ENCODE results near the gene FUT3.

FUT3 gene

DNA sequence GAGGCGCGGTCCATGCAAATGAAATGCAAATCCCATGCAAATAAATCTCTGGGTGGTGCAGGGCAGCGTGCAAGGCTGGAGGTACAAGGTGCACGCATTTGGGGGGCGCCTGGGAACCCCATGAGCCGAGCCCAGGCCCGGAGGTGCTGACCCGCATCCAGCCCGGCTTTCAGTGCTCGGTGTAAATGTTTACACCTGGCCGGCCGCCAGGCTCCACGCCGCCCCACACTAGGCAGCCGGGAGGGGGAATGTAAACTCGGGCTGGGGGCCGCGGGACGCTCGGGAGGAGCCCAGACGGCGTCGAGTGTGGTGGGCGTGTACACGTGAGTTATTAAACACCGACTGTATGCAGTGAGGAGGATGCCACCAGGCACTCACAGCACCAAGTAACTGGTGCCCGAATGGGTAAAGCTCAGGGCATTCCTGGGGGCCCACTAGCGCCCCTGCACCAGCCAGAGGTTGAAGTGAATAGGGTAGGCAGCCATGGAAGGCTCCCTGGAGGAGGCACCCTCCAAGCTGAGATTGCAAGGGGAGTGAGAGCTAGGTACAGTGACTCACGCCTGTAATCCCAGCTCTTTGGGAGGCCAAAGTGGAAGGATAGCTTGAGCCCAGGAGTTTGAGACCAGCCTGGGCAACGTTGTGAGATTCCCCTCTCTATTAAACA lies 28.9 kb downstream of the FUT3 start:
- DNase-seq: no peak

DNA sequence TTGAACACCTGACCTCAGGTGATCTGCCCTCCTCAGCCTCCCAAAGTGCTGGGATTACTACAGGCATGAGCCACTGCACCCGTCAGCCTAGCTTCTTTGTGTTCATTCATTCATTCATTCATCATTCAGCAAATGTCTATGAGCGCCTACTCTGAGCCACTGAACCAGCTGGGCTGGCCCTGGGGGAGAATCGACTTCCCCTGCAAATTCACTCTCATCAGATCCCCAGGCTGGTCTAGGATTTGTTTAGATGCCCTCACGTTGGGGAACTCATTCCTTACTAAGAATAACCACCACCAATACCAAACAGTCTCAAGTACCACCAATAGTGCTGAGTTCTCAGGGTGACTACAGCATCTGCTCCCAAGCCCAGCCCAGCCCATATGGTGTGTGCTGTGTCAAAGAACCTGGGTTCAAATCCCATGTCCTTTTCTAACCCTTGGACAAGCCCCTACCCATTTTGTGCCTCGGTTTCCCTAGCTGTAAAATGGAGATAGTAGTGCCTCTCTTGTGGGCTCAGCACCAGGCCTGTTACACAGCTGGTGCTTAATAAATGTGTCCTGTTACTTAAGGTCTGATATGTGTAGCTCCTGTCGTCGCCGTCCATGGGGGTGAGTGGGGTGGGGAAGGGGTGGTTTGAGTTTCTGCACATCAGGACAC lies 29.6 kb downstream of the FUT3 start:
- no peak for DNase-seq

DNA sequence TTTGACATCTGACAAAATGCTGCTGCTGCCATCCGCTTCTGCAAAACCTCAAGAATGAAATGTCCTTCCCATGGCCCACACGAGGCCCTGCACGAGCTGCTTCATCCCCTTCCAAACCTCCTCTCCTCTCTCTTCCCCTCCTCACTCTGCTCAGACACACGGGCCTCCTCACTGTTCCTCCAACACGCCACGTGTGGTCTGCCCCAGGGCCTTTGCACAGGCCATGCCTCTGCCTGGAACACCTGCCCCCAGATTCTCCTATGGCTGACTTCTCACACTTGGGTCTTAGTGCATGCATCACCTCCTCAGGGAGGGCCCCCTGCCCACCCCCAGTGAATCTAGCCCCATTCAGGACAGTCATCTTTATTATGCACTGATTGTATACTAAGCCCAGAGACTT lies 30.5 kb downstream of the FUT3 start:
- no peak for DNase-seq

DNA sequence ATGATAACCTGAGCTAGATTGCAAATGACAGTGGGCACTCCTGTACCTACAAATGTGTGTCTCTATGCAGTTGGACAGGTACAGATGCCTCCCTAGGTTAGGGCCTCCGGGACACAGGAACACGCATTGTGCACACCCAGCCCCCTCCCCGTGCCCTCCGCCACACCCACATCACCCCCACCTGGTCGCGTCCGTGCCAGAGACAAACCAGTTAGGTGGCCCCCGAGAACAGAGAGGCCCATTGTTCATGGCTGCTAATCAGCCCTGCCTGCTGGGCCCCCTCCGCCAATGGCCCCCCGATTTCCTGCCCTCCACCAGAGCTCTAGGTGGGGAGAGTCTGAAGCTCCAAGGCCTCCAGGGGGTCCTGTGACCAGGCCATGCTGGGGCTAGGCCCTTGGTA lies 32.7 kb downstream of the FUT3 start:
- no peak for DNase-seq

DNA sequence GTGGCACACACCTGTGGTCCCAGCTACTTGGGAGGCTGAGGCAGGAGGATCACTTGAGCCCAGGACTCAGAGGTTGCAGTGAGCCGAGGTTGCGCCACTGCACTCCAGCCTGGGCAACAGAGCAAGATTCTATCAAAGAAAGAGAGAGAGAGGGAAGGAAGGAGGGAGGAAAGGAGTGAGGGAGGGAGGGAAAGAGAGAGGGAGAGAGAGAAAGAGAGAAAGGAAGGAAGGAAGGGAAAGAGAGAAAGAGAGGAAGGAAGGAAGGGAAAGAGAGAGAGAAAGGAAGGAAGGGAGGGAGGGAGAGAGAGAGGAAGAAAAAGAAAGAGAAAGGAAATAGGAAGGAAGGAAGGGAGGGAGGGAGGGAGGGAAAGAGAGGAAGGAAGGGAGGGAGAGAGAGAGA lies 34.0 kb downstream of the FUT3 start:
- no peak for DNase-seq

DNA sequence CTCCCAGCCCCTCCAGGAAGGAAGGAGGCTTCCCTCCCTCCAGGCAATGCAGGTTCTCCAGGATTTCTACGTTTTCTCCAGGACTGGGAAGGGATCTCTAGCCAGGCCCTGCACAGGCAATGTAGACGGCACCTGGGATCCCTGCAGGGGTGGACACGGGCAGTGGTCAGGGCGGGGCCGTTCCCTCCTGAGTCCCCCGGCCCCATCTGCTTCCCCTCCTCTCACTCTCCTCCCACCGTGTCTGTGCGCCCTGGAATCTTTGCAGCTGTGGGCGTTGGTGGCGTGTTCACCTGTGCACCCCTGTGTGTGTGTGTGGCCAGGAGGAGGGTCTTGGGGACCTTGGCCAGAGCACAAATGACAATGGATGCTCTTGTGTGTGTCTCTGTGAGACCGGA lies 36.4 kb downstream of the FUT3 start:
- DNase-seq: no peak

DNA sequence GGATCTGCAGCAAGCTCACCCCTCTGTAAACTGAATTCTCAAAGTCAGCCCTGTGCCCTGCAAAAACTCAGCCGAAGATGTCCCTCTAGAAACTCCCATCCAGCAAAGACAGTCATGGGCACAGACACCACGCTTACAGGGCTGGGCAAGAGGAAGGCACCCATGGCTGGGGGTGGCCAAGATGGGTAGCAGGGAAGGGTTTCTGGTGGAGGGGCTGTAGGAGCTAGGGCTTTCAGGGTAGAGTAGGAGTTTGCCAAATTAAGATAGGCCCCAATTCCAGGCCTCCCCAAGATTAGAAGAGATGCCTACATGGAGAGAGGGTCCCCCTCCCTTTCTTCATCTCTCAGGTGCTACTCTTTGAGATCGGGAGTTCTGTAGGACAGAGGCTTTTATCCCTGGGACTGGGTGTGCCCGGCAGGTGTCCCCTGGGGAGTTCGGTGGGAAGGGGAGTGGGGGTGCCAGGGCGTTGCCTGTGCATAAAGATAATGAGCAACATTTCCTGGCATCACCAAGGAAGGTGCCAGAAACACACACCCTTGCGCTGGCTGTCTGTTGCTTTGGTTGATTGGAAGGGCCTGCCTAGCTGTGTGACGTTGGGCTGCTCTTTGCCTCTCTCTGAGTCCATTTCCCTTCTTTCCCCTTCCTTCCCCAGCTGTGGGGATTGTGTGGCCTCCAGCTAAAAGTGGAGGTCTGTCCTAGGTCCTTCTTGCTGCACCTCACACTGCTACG lies 37.0 kb downstream of the FUT3 start:
- no peak for DNase-seq

DNA sequence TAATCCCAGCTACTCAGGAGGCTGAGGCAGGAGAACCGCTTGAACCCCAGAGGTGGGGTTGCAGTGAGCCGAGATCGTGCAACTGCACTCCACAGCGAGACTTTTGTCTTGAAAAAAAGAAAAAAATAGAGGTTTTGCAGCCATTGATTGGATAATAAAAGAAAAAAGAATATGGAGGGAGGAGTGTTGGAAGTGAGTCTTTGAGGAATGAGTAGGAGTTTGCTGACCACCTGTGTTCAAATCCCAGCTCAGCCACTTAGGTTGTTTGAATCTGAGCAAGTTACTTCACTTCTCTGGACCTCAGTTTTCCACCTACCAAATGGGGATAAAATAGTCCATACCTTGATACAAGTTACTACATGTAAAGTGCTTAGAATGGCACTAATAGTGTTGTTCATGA lies 40.1 kb downstream of the FUT3 start:
- no peak for DNase-seq

DNA sequence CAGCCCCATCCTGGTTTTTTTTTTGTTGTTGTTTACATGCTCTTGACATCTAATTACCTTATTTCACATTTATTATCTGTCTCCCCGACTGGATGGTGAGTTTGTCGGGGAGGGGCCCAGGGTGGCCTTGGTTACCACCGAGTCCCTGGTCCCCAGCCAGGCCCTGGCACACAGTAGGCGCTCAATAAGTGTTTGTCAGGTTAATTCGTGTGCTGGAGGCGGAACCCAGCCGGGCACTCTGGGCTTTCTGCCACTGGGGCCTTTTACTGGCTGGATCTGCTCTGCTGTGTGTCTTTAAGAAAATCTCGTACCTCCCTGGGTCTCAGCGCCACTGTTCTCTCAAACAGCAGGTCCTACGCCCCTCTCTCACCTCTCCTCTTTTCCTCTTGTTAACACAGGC lies 41.8 kb downstream of the FUT3 start:
- no peak for DNase-seq

DNA sequence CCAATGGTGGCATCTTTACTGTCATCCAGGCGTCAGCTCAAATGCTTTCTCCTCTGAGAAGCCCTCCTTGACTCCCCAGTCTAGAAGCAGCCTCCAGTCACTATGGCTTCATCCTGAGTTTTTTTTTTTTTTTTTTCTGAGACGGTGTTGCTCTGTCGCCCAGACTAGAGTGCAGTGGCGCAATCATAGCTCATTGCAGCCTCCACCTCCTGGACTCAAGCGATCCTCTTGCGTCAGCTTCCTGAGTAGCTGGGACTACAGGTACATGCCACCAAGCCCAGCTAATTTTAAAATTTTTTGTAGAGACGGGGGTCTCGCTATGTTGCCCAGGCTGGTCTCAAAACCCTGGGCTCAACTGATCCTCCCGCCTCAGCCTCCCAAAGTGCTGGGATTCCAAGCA lies 42.2 kb downstream of the FUT3 start:
- no peak for DNase-seq

DNA sequence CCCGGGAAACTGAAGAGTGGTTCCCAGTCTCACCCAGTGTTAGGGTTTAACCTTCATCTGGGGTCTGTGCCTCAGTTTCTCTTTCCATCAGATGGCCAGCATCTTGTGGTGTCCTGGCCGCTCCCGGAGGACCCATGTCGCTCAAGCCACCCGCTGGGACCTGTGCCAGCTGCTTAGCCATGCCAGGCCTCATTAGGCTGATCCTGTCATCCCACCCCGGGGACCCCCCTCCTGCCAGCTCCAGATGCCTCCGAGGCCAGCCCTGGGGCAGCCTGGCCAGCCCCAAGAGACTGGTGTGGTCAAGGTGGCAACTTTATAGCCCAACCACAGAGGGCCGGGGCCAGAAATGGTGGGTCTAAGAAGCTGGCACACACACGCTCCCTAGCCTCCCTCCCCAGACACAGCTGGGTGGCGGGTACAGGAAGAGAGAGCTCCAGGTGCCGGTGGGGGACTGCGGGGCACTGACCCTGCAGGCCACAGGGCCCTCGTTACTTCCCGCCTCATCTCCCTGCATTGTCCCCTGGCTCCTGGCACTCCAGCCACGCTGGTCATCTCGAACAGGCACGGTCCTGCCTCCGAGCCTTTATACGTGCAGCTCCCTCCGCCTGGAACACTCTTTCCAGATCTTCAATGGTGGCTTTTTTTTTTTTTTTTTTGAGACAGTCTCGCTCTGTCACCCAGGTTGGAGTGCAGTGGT lies 43.0 kb downstream of the FUT3 start:
- DNase-seq: no peak

DNA sequence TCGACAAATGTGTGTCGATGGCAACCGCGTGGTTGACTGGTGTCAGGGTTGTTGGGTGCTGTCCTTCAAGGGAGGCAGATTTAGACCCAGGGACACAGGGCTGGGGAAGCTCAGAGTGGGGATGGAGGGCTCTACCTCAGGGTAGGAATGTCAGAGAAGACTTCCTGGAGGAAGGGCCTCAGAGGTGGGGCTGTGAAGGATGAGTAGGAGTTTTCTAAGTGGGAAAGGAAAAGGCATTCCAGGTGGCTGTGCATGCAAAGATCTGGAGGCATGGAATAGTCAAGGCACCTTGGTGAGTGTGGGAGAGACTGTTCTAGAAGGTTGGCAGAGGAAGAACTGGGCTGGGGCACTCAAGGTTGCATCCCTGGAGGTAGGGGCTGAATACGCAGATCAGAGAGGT lies 44.3 kb downstream of the FUT3 start:
- DNase-seq: no peak

DNA sequence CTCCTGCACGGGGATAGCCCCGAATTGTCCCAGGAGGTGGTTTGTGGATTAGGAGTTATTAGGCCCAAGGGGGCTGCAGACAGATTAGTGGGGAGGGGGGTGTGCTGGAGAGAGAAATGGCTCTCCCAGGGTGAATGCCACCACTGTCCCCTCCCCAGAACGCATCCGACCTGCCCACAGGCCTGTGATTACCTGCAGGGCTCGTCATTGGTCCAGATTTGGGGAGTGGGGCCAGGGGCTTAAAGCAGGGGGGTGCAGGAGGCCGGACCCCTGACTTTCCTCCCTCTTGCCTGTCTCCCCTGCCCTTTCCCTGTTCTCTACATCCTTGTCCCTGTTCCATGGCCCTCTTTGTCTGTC lies 45.1 kb downstream of the FUT3 start:
- no peak for DNase-seq

DNA sequence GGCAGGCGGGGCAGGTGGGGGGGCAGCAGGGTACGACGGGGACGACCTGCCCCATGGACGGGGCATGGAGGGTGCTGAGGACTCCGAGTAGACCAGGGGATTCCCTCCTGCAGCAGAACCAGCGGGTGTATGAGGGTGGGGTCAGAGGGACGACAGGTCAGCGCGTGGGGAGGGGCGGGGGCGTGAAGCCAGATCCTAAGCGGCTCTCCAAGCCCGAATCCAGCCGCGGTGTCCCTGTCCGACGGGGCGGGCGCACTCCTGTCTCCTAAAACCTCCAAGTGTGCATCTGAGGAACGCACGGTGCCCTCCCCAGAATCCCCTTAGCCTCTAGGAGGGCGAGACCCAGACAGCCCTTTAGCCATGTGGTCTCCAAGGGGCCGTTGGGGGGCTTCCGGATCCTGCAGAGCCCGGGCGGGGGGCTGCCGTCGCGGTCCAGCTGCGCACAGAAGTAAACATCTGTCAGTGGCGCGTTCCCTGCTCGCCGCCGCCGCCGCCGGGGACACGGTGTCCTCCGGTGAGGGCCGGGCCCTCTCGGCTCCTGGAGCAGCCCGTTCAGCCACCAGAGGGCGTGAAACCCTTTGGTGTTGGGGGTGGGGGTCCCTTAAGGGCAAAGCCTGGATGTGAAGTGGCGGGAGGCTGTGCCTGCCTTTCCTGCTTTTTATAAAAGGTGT lies 45.7 kb downstream of the FUT3 start:
- DNase-seq: peak; percentile 78

DNA sequence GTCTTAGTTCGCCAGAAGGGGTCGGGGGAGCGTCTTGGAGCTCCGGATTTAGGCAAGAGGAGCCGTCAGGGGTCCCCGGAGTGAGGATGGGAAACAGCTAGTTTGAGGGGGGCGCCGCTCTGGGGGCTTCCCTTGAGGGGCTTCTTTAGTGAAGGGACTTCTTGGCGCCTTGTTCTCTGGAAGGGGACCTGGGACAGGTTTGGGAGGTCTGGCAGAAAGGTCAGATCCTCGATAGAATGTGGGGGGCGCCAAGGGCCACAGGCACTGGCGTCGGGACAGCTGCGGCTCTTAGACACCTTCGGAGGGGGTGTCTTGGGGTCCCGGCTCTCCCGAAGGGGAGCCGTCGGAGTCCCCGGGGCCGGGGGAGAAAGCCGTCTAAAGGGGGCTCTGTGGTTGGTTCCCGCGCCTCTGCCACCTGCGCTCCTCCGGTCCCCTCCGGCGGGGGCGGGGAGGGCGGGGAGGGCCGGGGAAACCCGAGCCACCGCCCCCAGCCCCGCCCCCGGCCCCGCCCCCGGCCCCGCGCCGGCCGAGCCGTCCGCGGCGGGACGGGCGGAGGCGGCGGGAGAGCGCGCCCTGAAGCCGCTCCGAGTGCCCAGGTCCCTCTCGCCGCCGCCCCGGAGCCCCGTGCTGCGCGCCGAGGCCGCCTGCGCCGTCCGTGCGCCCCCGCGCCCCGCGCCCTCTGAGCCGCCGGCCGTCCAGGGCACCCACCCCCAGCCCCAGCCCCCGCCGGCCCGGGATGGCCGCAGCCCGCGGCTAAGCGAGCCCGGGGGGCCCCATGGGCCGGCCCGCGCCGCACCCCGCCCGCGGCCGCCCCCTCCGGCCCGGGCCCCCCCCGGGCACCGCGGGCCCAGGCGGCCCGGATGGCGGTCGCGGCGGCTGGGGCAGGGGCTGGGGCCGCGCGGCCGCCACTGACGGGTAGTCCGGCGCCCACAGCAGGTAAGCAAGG lies 46.5 kb downstream of the FUT3 start, which contains the start of gene NRTN:
NRTN (plus strand) TSS at position 552 of the 946 bp plus-strand sequence. CDS start 19,099 bp downstream, outside the sequence.
- DNase-seq: no peak

DNA sequence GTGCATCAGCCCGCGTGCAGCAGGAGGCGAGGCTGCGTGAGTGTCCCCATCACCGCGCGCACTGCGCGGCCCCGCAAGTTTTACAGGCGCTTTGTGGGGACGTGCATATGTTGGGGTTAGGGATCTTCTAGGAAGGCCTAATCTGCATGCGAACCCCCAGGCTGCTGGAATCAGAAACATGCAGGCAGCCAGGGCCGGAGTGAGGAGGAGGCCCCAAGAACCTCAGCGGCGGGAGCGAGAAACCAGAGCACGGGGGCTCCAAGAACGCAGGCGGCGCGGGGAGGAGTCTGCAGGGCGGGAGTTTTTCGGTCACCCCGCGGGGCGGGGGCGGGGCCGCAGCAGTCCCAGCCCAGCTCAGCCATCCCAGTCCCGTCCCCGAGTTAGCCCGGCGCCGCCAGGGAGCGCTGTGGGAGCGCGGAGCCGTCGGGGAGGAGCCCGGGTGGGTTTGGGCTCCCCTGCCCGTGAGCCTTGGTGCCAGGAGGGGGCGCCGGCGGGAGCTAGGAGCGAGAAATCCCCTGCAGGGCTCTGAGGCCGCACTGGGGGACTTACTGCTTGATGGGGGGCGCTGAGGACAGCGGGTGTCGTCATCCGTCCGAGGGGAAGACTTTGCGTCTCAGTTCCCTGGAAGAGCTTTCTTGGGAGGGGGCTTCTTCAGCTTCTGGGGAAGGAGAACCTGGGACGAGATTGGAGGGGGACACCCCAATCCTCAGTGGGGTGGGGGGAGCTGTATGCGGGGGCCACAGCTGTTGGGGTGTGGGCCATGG lies 47.3 kb downstream of the FUT3 start:
- DNase-seq: peak; percentile 94

DNA sequence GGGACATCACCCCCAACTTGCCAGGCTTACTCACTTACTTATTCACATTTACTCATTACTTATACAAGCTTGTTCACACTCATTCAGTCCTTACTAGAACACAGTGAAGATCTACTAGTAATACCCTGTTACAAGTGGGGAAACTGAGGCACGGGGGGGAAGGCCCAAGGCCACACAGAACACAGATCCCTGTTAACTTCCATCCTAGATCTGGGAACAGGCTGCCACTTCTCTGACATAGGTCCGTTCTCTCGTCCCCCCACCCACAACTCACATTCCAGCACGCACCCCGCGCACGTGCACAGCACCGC lies 47.9 kb downstream of the FUT3 start:
- peak; percentile 25 for DNase-seq

DNA sequence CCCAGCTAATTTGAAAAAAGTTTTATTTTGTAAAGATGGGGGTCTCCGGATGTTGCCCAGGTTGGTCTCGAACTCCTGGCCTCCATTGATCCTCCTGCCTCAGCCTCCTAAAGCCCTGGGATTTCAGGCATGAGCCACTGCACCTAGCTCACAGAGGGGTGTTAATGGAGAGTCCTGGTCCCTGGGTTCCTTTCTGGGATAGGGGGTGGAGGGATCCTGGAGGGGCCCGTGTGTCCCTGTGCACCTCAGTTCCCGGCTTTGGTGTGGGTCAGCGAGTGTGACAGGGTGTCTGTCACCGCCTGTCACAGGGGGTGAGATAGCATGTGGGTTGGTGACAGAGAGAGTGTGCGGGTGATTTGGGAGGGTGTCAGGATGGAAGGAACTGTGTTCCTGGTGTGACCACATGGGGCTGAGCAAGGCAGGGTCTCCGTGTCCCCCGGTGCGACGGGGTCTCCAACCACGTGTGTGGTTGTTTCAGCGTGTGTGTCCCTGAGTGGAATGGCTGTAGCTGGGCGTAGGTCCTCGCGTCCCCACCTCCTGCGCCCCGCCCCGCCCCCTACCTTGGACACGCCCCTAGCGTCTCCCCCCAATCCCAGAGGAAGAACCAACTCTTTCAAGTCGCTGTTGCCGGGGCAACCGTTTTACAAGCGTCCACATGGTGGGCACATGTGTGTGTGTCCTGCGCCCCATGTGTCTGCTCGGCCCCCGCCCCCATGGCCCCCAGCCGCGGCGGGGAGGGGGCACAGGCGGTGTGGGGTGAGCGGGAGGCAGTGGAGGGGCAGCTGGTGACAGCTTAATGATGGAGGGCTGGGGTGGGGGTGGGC lies 49.2 kb downstream of the FUT3 start:
- peak; percentile 47 for DNase-seq

DNA sequence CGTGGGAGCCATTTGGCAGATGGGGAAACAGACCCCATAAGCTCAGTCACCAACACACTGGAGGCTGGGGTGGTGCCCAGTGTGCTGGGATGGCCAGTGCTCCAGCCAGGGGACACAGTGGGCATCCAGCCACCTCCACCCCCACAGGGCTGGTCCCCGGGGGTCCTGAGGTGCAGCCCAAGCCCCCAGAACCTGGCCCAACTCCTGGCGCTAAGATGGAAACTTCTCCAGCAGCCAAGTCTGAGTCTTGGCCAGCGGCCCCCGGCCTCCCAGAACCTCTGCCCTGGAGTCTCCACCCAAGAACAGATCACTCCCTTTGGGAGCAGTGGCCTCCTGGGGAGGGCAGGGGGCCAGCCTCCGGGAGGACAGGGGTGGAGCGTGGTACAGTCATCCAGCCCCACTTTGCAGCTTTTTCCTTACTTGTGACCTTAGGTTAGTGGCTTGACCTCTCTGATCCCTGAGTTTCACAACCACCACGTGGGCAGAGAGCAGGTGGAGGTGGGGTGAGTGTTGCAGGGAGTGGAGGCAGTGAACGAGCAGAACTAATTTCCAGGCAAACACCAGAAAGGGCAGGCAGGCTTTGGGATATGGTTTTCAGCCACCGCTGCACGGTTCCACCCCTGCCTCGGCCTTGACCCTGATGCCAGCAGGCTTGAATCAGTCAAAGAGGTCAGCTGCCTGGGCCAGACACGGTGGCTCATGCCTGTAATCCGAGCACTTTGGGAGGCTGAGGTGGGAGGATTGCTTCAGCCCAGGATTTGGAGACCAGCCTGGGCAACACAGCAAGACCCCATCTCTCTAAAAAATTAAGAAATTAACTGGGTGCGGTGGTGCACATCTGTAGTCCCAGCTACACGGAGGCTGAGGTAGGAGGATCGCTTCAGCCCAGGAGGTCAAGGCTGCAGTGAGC lies 50.6 kb downstream of the FUT3 start:
- no peak for DNase-seq
